ENCODE results near the gene CYP3A4.
A peak's percentile ranks its signal among the peaks of the same experiment; 100 is the strongest.
"Not testable (repeated sequence)": the region's sequence is repeated elsewhere in the genome, so short reads cannot be mapped to it uniquely, and the experiment has no call there.

The CYP3A4 gene

GRCh38 chr7:99772565-99772964, 11.4 kb downstream of the CYP3A4 start:
- in situ Hi-C loops (cut with MboI; ENCODE audit: low sequenced_read_pairs, unreplicated experiment) = no loop called here
- DNase-seq (ENCODE audit: low spot score) = no peak
- no peak for TF ChIP-seq CTCF (IDR thresholded peaks at IDR 0.05; ENCODE audit: borderline replicate concordance, control extremely low read depth, extremely low read depth, insufficient read depth, missing control alignments)

- in situ Hi-C loops (cut with MboI; ENCODE audit: low sequenced_read_pairs, unreplicated experiment) = not testable (repeated sequence)
These were observed 14.5 kb downstream of the CYP3A4 start for GRCh38 chr7:99769494-99769893.

GRCh38 chr7:99768471-99768870, 15.5 kb downstream of the CYP3A4 start:
- DNase-seq (ENCODE audit: low spot score) = no peak
- in situ Hi-C loops (cut with MboI; ENCODE audit: low sequenced_read_pairs, unreplicated experiment) = no loop called here
- TF ChIP-seq CTCF (IDR thresholded peaks at IDR 0.05; ENCODE audit: borderline replicate concordance, control extremely low read depth, extremely low read depth, insufficient read depth, missing control alignments) = no peak

More at GRCh38 chr7:99769494-99769893, 14.5 kb downstream of the CYP3A4 start:
- DNase-seq (ENCODE audit: low spot score) = not testable (repeated sequence)

GRCh38 chr7:99767662-99768061, 16.3 kb downstream of the CYP3A4 start:
- in situ Hi-C loops (cut with MboI; ENCODE audit: low sequenced_read_pairs, unreplicated experiment) = no loop called here
- DNase-seq (ENCODE audit: low spot score) = peak; percentile 8
- TF ChIP-seq CTCF (IDR thresholded peaks at IDR 0.05; ENCODE audit: borderline replicate concordance, control extremely low read depth, extremely low read depth, insufficient read depth, missing control alignments) = no peak

GRCh38 chr7:99766484-99767099, 17.4 kb downstream of the CYP3A4 start:
- DNase-seq (ENCODE audit: low spot score) = no peak
- in situ Hi-C loops (cut with MboI; ENCODE audit: low sequenced_read_pairs, unreplicated experiment) = no loop called here
- TF ChIP-seq CTCF (IDR thresholded peaks at IDR 0.05; ENCODE audit: borderline replicate concordance, control extremely low read depth, extremely low read depth, insufficient read depth, missing control alignments) = no peak

- no peak for DNase-seq (ENCODE audit: low spot score)
- in situ Hi-C loops (cut with MboI; ENCODE audit: low sequenced_read_pairs, unreplicated experiment) = no loop called here
- no peak for TF ChIP-seq CTCF (IDR thresholded peaks at IDR 0.05; ENCODE audit: borderline replicate concordance, control extremely low read depth, extremely low read depth, insufficient read depth, missing control alignments)
These were observed 19.5 kb downstream of the CYP3A4 start for GRCh38 chr7:99764478-99764877.

- DNase-seq (ENCODE audit: low spot score) = no peak
- TF ChIP-seq CTCF (IDR thresholded peaks at IDR 0.05; ENCODE audit: borderline replicate concordance, control extremely low read depth, extremely low read depth, insufficient read depth, missing control alignments) = no peak
- in situ Hi-C loops (cut with MboI; ENCODE audit: low sequenced_read_pairs, unreplicated experiment) = no loop called here
These were observed 21.2 kb downstream of the CYP3A4 start for GRCh38 chr7:99762680-99763327.
